KG1 (cell line): ENCODE data around the gene MAPK4.
"Not testable (repeated sequence)": the region's sequence is repeated elsewhere in the genome, so short reads cannot be mapped to it uniquely, and the experiment has no call there.

Source experiments
- DNase-seq: peaks from one replicate; lab custom pipeline; 2025; lab: John Stamatoyannopoulos, UW

MAPK4 gene

DNA sequence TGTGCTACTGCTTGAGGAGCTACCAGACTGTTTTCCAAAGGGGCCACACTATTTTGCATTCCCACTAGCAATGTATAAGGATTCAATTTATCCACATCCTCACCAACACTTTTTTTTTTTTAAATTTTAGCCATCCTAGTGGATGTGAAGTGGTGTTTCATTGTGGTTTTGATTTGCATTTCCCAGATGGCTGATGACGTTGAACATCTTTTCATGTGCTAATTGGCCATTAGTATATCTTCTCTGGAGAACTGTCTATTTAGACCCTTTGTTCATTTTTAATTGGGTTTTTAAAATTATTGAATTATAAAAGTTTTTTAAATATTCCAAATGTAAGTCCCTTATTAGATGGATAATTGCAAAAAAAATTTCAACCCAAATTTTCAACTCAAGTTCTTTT lies 121.1 kb downstream of the MAPK4 start:
- DNase-seq: no peak

DNA sequence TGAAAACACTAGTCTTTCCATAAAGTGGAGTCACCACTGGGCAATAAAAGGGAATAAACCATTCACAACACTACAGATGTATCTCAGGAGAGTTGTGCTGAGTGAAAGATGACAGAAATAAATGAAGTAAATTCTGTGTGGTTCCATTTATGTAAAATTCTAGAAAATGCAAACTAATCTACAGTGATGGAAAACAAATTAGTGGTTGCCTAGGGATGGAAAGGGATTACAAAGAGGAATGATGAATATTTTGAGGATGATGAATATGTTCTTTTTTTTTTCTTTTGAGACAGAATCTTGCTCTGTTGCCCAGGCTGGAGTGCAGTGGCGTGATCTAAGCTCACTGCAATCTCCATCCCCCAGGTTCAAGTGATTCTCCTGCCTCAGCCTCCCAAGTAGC lies 123.0 kb downstream of the MAPK4 start:
- DNase-seq: no peak

- DNase-seq: no peak
Measured at GRCh38 chr18:50686409-50686808, 126.5 kb downstream of the MAPK4 start.

DNA sequence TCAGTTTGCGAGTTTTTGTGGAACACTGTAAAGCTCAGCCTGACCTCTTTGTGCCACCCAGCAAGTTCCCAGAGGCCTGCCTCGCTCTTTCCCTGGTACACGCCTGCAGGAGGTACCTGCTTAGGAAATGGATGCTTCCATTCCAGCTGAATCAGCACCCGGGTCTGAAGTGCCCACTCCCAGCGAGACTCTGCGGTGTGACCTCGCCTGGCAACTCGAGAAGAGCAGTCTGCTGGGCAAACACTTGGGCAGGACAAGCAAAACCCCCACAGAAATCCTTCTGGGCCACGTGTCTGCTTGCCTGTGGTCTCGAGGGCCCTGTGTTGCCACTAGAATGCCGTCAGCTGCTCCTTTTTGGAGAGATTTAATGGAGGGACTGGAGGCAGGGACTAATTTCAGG lies 127.6 kb downstream of the MAPK4 start:
- DNase-seq: no peak

DNA sequence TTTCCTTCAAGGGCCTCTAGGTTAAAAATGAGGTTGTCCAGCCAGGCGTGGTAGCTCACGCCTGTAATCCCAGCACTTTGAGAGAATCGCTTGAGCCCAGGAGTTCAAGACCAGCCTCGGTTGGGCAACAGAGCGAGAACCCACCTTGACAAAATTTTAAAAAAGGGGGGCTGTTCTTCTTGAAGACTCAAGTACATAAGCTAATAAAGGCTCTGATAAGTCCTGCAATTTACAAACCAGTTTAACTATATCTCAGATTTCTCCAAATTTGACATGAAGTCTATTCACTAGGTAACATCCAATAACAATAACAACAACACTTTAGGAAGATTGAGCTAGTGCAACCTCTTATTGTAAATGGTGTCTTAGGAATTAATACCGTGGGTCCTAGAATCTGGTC lies 129.7 kb downstream of the MAPK4 start:
- no peak for DNase-seq

DNA sequence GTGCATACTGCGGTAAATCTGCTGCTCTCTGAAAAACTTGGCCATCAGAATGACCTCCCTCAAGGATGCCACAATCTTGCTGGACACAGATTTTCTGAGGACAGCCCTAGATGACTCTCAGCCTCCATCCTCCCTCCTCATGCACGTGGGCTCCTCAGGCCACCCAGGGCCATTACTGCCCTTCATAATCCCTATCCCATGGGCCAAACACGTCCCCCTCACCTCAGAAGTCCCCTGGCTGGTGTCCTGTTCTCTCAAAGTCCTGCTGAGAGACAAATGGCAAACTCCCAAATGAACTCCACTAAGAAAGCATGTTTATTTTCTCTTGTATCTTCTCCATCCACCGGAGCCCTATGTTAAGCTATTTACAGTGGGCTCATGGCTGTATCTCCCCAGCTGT lies 134.3 kb downstream of the MAPK4 start:
- no peak for DNase-seq

GRCh38 chr18:50695431-50696176 lies 135.7 kb downstream of the MAPK4 start:
- DNase-seq: no peak

GRCh38 chr18:50696436-50696835 lies 136.5 kb downstream of the MAPK4 start:
- DNase-seq: no peak

- no peak for DNase-seq
Measured at GRCh38 chr18:50696929-50697328, 137.0 kb downstream of the MAPK4 start.

DNA sequence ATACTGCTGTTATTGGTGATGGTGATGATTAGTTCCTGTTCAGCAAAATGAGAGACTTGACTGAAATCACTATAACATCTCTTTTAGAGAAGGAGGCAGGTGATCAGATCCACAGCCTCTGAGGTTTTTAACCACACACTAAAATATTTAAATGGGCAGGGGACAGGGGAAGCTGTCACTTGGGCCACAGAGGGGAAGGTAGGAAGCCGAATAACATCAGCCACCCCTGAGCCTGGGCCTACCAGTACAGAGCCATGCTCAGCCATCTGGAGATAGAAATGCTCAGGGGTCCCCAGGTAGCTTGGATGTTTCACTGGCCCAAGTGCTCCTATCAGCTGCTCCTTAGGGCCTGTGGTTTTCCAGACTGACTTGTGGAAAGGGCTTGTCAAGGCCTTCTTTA lies 137.6 kb downstream of the MAPK4 start:
- no peak for DNase-seq

DNA sequence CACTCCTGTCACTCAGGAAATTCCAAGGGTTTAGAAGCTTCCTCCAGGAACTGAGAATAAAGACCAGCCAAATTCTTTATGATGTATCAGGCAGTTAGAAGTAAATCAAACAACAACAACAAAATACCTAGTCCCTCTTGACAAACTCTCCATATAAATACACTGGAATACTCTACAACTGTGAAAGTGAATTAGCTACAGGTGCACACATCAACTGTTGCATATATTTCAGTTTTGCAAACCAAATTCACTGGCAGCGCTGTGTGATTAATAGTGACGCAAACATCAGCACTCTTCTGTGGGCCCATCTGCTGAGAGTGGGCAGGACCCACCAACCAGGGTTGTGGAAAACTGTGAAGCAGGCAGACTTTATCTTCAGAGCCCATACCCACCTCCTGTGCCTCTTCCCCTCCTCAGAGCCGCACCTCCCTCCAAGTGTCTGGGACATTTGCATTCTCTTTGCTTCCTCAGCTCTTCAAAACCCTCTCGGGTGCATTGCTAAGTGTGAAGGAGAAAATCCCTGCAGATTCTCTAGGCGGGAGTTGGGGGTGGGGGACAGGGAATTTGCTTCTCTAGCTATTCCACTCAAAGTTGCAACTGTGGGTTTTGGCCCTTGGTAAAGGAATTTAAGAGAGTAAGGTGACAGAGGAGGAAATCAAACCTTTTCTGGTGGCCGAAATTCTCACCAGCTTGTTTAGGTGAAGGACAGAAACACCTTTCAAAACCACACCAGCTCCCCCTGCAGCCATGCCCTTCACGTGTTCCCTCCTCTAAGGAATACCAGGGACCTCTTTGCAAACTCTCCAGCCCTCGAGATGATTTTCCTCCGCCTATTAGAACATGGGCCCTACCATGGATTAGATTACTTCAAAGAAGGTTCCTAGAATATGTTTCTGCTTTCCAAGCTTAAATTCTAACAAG lies 140.6 kb downstream of the MAPK4 start:
- DNase-seq: no peak

GRCh38 chr18:50704357-50704940 lies 144.6 kb downstream of the MAPK4 start:
- DNase-seq: no peak

GRCh38 chr18:50706199-50706598 lies 146.3 kb downstream of the MAPK4 start:
- no peak for DNase-seq

DNA sequence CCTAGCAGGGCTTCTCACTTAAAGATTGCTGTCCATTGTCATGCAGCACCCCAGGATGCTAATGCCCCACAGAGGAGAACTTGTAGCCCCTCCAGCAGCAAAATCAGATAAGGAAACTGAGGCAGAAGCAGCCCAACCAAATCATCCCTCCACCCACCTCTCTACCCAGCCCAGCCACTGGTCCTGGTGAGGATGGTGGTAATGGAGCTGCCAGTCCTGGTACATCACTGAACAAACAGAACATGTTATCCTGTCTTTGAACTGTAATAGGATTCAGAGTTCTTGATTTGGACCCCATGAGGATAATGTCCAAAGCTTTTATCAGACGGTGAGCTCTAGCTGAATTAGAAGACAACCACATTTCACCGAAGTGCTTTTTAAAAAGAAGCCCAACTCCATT lies 146.8 kb downstream of the MAPK4 start:
- DNase-seq: no peak

- not testable (repeated sequence) for DNase-seq
Measured at GRCh38 chr18:50707297-50707696, 147.4 kb downstream of the MAPK4 start.

DNA sequence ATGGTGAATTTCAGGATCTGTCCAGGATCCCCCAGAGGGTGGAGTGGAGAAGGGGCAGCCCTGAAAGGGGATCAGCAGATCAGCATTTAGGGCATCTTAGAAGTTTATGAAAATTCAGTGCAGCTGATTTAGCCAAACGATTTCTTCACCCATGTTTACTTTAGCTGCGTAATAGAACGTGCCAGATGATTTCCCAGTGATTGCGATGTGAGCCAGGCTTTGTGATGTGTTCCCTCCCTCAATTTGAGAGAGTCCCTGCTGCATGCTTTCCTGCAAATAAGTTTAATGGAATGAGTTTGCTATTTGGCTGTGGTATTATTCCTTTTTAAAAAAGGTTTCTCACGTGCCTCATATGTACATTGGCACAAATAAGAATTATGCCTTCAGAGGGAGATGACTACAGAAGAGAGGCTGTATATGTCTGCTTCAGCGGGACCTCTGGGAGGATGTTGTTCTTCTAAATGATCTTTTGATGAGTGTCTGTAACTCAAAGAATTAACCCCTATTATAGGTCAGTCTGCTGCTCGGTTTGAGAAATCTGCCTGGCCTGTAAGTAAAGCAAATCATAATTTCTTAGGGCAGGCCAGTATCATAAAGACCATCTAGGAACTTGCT lies 148.1 kb downstream of the MAPK4 start:
- DNase-seq: no peak

DNA sequence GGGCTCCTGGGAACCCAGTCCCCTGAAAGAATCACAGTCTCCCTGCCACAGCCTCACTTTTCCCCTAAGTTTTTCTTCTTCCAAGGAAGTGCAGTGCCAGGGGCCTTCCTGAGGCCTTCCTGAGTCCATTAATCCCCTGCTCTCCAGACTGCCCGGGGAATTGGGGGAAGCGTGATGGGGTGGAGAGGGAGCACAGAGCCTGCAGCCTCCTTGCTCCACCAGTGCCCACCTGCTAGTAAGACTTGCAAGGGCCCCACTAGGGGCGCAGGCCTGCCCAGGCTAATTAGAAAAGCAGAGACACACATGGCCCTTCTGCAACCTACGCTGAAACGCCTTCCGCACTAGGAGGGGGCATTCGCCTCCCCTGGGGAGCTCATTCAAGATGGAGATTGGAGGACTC lies 149.3 kb downstream of the MAPK4 start:
- no peak for DNase-seq

GRCh38 chr18:50711386-50711785 lies 151.5 kb downstream of the MAPK4 start:
- DNase-seq: no peak

DNA sequence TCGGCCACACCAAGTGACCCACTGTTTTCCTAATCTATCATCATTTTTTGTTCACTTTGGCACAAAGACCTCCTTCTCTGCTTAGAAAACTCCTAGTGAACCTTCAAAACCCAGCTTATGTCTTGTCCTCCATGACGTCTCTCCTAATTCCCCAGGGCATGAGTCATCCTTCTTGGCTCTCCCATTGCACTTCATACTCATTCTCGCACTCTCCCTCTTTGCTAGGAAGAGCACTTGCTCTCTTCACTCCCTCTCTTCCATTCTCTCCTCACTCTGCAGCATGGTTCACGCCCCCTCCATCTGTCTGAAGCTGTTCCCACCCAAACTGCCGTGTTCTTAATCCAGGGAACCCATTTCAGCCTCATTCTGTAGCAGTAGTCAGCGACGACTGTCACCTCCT lies 156.0 kb downstream of the MAPK4 start:
- DNase-seq: no peak

GRCh38 chr18:50716902-50717301 lies 157.0 kb downstream of the MAPK4 start:
- no peak for DNase-seq

- DNase-seq: no peak
Measured at GRCh38 chr18:50717563-50717962, 157.7 kb downstream of the MAPK4 start.
